H1 (cell line): ENCODE data around the gene CD44. TPM values are rescaled to one million over a fixed set of nuclear protein-coding genes. Genes with fewer than 3 reads are reported as not detected.

ENCODE experiments used
- ATF2 ChIP-seq: IDR thresholded peaks from 2 replicates; pipeline ENCODE4 v1.6.1; 2012; ENCODE audit warnings: low read length, inconsistent platforms
- JUN ChIP-seq: IDR thresholded peaks from 2 replicates; pipeline ENCODE4 v1.6.1; 2011; ENCODE audit warnings: low read depth, mild to moderate bottlenecking, improper control_type of control experiment, low read length
- KDM1A ChIP-seq: fragments of 200-600, 300-600 bp; sonication (generic); IDR thresholded peaks from 2 replicates; pipeline ENCODE4 v1.7.1; 2016; ENCODE audit warnings: mild to moderate bottlenecking, low read length, borderline replicate concordance
- SP4 ChIP-seq: IDR thresholded peaks from 2 replicates; pipeline ENCODE4 v1.6.1; 2012; ENCODE audit warnings: low read length, inconsistent platforms
- ZNF274 ChIP-seq: IDR thresholded peaks from 2 replicates; pipeline ENCODE4 v1.7.0; 2012; ENCODE audit warnings: low read length, borderline replicate concordance; ENCODE audit errors: extremely low read depth
- polyA plus RNA-seq, 7 experiments: library from polyadenylated mRNA; depleted of rRNA in 3 of 7; stranded (reverse) in 5 of 7; unstranded in 2 of 7; fragments of >200 nt in 5 of 7; fragments of 200-250 nt in 2 of 7; gene quantifications; 1 replicate in 5 of 7; 2 replicates in 1 of 7; 4 replicates in 1 of 7; pipeline versions ENCODE4 v1.2.1 to v1.2.3, GENCODE V29; 2011 to 2013; ENCODE audit warnings: missing spikeins in 2 of 7, mixed read lengths in 2 of 7
- total RNA-seq: library from RNA; stranded (reverse); fragmentation: NEBNext Ultra II Directional; extraction: Animal tissue kit (Norgen Biotek cat#: 25700); gene quantifications from 2 replicates; pipeline ENCODE4 v1.2.1, GENCODE V29; 2021

The CD44 gene
- total and polyA plus RNA-seq, 2 of the 8 experiments (the other 6 are each of a cell fraction or from before 2014, with no cell fraction given), result 11.8 to 13.7 TPM

GRCh38 chr11:35121326-35121865 lies 17.6 kb upstream of the CD44 start (continued):
- TF ChIP-seq SP4 (no peak), ATF2 (no peak), ZNF274 (no peak), JUN (no peak), KDM1A (no peak)
